Choroid plexus epithelial cell (primary cell): ENCODE data around the gene APBB3.

Experiments
- DNase-seq: peaks from one replicate; pipeline ENCODE4 v3.0.0-alpha.2; 2010; ENCODE audit warnings: low read depth
- H3K4me3 ChIP-seq: 2 replicates; pipeline ENCODE4 v1.5.1; 2011; ENCODE audit warnings: low read depth, mild to moderate bottlenecking, control low read depth, low read length, moderate library complexity
- CTCF ChIP-seq: conservative IDR thresholded peaks from 2 replicates; pipeline ENCODE4 v1.5.1; 2011; ENCODE audit warnings: low read depth, mild to moderate bottlenecking, control low read depth, inconsistent platforms, low read length, moderate library complexity

The APBB3 gene

GRCh38 chr5:140548791-140549190 lies 15.6 kb downstream of the APBB3 start:
- H3K4me3 ChIP-seq: no peak overlapping the region
- DNase-seq: no peak

GRCh38 chr5:140548300-140548688 lies 16.1 kb downstream of the APBB3 start:
- no peak for DNase-seq
- H3K4me3 ChIP-seq: peak overlapping the region; percentile 58
- no peak for TF ChIP-seq CTCF

More at GRCh38 chr5:140548791-140549190, 15.6 kb downstream of the APBB3 start:
- no peak for TF ChIP-seq CTCF

GRCh38 chr5:140547508-140548299 lies 16.7 kb downstream of the APBB3 start, which contains the start of gene EIF4EBP3:
Gene EIF4EBP3 (plus strand): TSS chr5:140547662. CDS start chr5:140547738, 76 bp downstream.
- peak; percentile 72 for TF ChIP-seq CTCF
- H3K4me3 ChIP-seq: peak within 1 kb of the TSS; percentile 58
- peak; percentile 98 for DNase-seq

GRCh38 chr5:140546851-140547507 lies 17.4 kb downstream of the APBB3 start:
- DNase-seq: no peak
- TF ChIP-seq CTCF: no peak
- H3K4me3 ChIP-seq: no peak overlapping the region

- no peak overlapping the region for H3K4me3 ChIP-seq
- no peak for DNase-seq
- TF ChIP-seq CTCF: no peak
Observed at GRCh38 chr5:140545606-140546005, 18.8 kb downstream of the APBB3 start.

GRCh38 chr5:140544986-140545385 lies 19.4 kb downstream of the APBB3 start:
- no peak for DNase-seq
- no peak for TF ChIP-seq CTCF
- H3K4me3 ChIP-seq: no peak overlapping the region
